B cell (primary cell): ENCODE data around the gene MMP24. TPM values are rescaled to one million over a fixed set of nuclear protein-coding genes. Genes with fewer than 3 reads are reported as not detected.

ENCODE experiments used
- ATAC-seq: fragments of 200-7000 bp; cut with Tn5 transposase; one replicate; pipeline ENCODE4 v1.10.0; 2021; ENCODE audit warnings: low read depth, mild to moderate bottlenecking, moderate number of reproducible peaks, moderate library complexity
- CTCF ChIA-PET: fragments of 350-600 bp; sonication (Branson Sonifier 250); formaldehyde crosslinking; loops from one replicate; lab custom pipeline; 2021; ENCODE audit warnings: antibody characterized with exemption, inconsistent platforms; lab: Charles Lee
- POLR2A ChIA-PET: fragments of 350-600 bp; sonication (Branson Sonifier 250); formaldehyde crosslinking; loops from one replicate; lab custom pipeline; 2021; ENCODE audit warnings: antibody characterized with exemption; lab: Charles Lee
- DNase-seq: peaks from one replicate; pipeline ENCODE4 v3.0.0; 2013
- H2AFZ ChIP-seq: 2 replicates; pipeline ENCODE4 v1.6.1; 2012; ENCODE audit warnings: mild to moderate bottlenecking, low read depth, low read length; ENCODE audit not compliant: insufficient read depth, poor library complexity, severe bottlenecking
- H3K27ac ChIP-seq, 2 donors: 1 replicate in 1 of 2; 2 replicates in 1 of 2; pipeline ENCODE4 v1.5.1; 2012 to 2013; ENCODE audit warnings: low read length in 2 of 2, mild to moderate bottlenecking in 2 of 2, moderate library complexity in 1 of 2
- H3K27me3 ChIP-seq, 4 experiments: fragments of 200-600 bp in 1 of 4; sonication (generic) in 1 of 4; replicated peaks in 1 of 4; 1 replicate in 2 of 4; 2 replicates in 2 of 4; pipeline versions ENCODE4 v1.6.1 to v1.7.0; 2013 to 2016; ENCODE audit warnings: low read length in 3 of 4, mild to moderate bottlenecking in 2 of 4, mixed read lengths in 1 of 4, moderate library complexity in 1 of 4; ENCODE audit not compliant: insufficient read depth in 4 of 4, control insufficient read depth in 3 of 4; ENCODE audit errors: control extremely low read depth in 1 of 4
- H3K36me3 ChIP-seq, 2 experiments: replicated peaks in 1 of 2; 1 replicate in 1 of 2; 2 replicates in 1 of 2; pipeline versions ENCODE4 v1.6.1 to v1.7.1; 2013; ENCODE audit warnings: low read length in 1 of 2; ENCODE audit not compliant: insufficient read depth in 2 of 2, control insufficient read depth in 1 of 2; ENCODE audit errors: control extremely low read depth in 1 of 2, extremely low read depth in 1 of 2
- H3K4me1 ChIP-seq, 2 donors: fragments of 200-600 bp in 1 of 2; sonication (generic) in 1 of 2; 1 replicate in 1 of 2; 2 replicates in 1 of 2; pipeline versions ENCODE4 v1.5.1 to v1.6.1; 2013 to 2017; ENCODE audit warnings: low read length in 2 of 2; ENCODE audit not compliant: control insufficient read depth in 2 of 2, insufficient read depth in 2 of 2
- H3K4me2 ChIP-seq: replicated peaks from 2 replicates; pipeline ENCODE3; 2012; ENCODE audit warnings: mild to moderate bottlenecking, low read depth, low read length; ENCODE audit not compliant: poor library complexity, severe bottlenecking
- H3K4me3 ChIP-seq, 5 experiments: fragments of 200-600 bp in 1 of 5; sonication (generic) in 1 of 5; 1 replicate in 3 of 5; 2 replicates in 2 of 5; pipeline versions ENCODE4 v1.5.1 to v1.7.0; 2011 to 2016; ENCODE audit warnings: low read length in 4 of 5, mild to moderate bottlenecking in 4 of 5, low read depth in 2 of 5, control low read depth in 1 of 5, moderate library complexity in 1 of 5; ENCODE audit not compliant: insufficient read depth in 1 of 5; ENCODE audit errors: control extremely low read depth in 1 of 5, extremely low read depth in 1 of 5
- H3K79me2 ChIP-seq: fragments of 200-600 bp; sonication (generic); one replicate; pipeline ENCODE4 v1.6.0; 2016; ENCODE audit warnings: low read length; ENCODE audit not compliant: control insufficient read depth, insufficient read depth
- H3K9ac ChIP-seq: fragments of 200-600 bp; sonication (generic); 2 replicates; pipeline ENCODE4 v1.6.1; 2017; ENCODE audit warnings: mild to moderate bottlenecking, low read length, moderate library complexity
- H3K9me3 ChIP-seq, 3 donors: one replicate each; pipeline versions ENCODE4 v1.6.1 to v1.7.1; 2013; ENCODE audit warnings: low read length in 2 of 3; ENCODE audit not compliant: control insufficient read depth in 2 of 3, insufficient read depth in 1 of 3; ENCODE audit errors: control extremely low read depth in 1 of 3
- H4K20me1 ChIP-seq: 2 replicates; pipeline ENCODE4 v1.6.0; 2012; ENCODE audit warnings: mild to moderate bottlenecking, low read length; ENCODE audit not compliant: insufficient read depth, control insufficient read depth, poor library complexity, severe bottlenecking
- H3K27ac Mint-ChIP-seq: one replicate; pipeline ENCODE4 v1.8.0; 2021; ENCODE audit warnings: mixed read lengths
- H3K27me3 Mint-ChIP-seq: one replicate; pipeline ENCODE4 v1.8.0; 2021; ENCODE audit warnings: mixed read lengths
- H3K4me1 Mint-ChIP-seq: one replicate; pipeline ENCODE4 v1.8.0; 2021; ENCODE audit warnings: mixed read lengths
- H3K4me3 Mint-ChIP-seq: one replicate; pipeline ENCODE4 v1.8.0; 2021; ENCODE audit warnings: mixed read lengths
- H3K9me3 Mint-ChIP-seq: one replicate; pipeline ENCODE4 v1.8.0; 2022; ENCODE audit warnings: mixed read lengths; ENCODE audit not compliant: insufficient read depth
- CTCF ChIP-seq: fragments of 200-600 bp; IDR thresholded peaks from one replicate; pipeline ENCODE4 v1.8.0; 2022; ENCODE audit warnings: antibody characterized with exemption, mild to moderate bottlenecking
- EZH2 ChIP-seq: IDR thresholded peaks from 2 replicates; pipeline ENCODE4 v1.6.1; 2012; ENCODE audit warnings: borderline replicate concordance, low read depth, mild to moderate bottlenecking, moderate library complexity, low read length; ENCODE audit not compliant: insufficient read depth, poor library complexity, severe bottlenecking
- WGBS: methylation state at CpG from one replicate; pipeline ENCODE4 v1.1.5; 2013; ENCODE audit warnings: missing lambda C conversion rate; ENCODE audit not compliant: insufficient coverage; 5-methylcytosine and 5-hydroxymethylcytosine counted together
- intact Hi-C: fragments of 100-400 bp; cut with micrococcal nuclease; formaldehyde crosslinking; loops from one replicate; pipeline ENCODE4 v1.10.0; 2022
- polyA plus RNA-seq: library from polyadenylated mRNA; depleted of rRNA; stranded (reverse); fragments of >200 nt; gene quantifications from 2 replicates; pipeline ENCODE4 v1.2.3, GENCODE V29; 2012
- total RNA-seq, 2 donors: library from RNA; stranded (reverse); fragments of 120-200 nt in 1 of 2; gene quantifications; 1 replicate in 1 of 2; 2 replicates in 1 of 2; pipeline versions ENCODE4 v1.2.3 to v1.2.4, GENCODE V29; 2013 to 2022

The MMP24 gene
- total and polyA plus RNA-seq, 2 donors (not counting 1 experiment from before 2014, with no cell fraction given) = not detected

GRCh38 chr20:35240083-35240810, 13.8 kb downstream of the MMP24 start:
- no peaks in the 10 kb centered on the region for H3K9me3 ChIP-seq
- POLR2A ChIA-PET = no interaction called here
- H3K4me1 ChIP-seq = no peaks in the 10 kb centered on the region
- no peak overlapping the region for H3K9ac ChIP-seq
- no peak overlapping the region for H3K27ac ChIP-seq
- CTCF ChIA-PET = no interaction called here
- no peak overlapping the region for H2AFZ ChIP-seq
- Mint-ChIP-seq H3K27ac (no peak overlapping the region), H3K4me3 (no peak overlapping the region), H3K9me3 (no peaks in the 10 kb centered on the region), H3K27me3 (peaks cover 7% of the 10 kb centered on the region), H3K4me1 (no peaks in the 10 kb centered on the region)
- H3K4me3 ChIP-seq = no peak overlapping the region
- H4K20me1 ChIP-seq = peaks cover 4% of the 10 kb centered on the region
- no peak for ATAC-seq
- no peaks in the 10 kb centered on the region for H3K79me2 ChIP-seq
- DNase-seq = no peak
- intact Hi-C loops = no loop called here
- no peak overlapping the region for H3K4me2 ChIP-seq
- TF ChIP-seq EZH2 (no peak), CTCF (no peak)
- H3K27me3 ChIP-seq = peaks cover 0 to 3% (median 0%) of the 10 kb centered on the region in 4 experiments
- WGBS = 94% methylated on average over 5 of the region's 5 CpGs
- H3K36me3 ChIP-seq = peaks cover 0 to 2% of the 10 kb centered on the region in 2 experiments

GRCh38 chr20:35240811-35241293, 14.4 kb downstream of the MMP24 start:
- Histone ChIP-seq H3K79me2 (no peaks in the 10 kb centered on the region), H3K9ac (no peak overlapping the region), H3K9me3 (no peaks in the 10 kb centered on the region), H3K4me2 (no peak overlapping the region), H3K27me3 (peaks cover 0 to 3% (median 0%) of the 10 kb centered on the region in 4 experiments), H2AFZ (no peak overlapping the region), H3K4me1 (no peaks in the 10 kb centered on the region), H4K20me1 (peaks cover 4% of the 10 kb centered on the region), H3K27ac (no peak overlapping the region), H3K36me3 (peaks cover 0 to 2% of the 10 kb centered on the region in 2 experiments), H3K4me3 (no peak overlapping the region)
- WGBS = 100% methylated on average over 2 of the region's 2 CpGs
- TF ChIP-seq EZH2 (no peak), CTCF (no peak)
- Mint-ChIP-seq H3K4me3 (no peak overlapping the region), H3K4me1 (no peaks in the 10 kb centered on the region), H3K27ac (no peak overlapping the region), H3K9me3 (no peaks in the 10 kb centered on the region), H3K27me3 (peaks cover 7% of the 10 kb centered on the region)
- ChIA-PET POLR2A (no interaction called here), CTCF (interaction anchor here (1.1 kb wide), 1 partner anchor 90 kb away, joined by 3 read pairs; no protein-coding TSS in a partner anchor)
- no peak for ATAC-seq
- intact Hi-C loops = no loop called here
- no peak for DNase-seq
